Kidney epithelial cell (primary cell): Measurements from ENCODE around the gene CDH5. TPM values are rescaled to one million over a fixed set of nuclear protein-coding genes. Genes with fewer than 3 reads are reported as not detected.
"Not testable (repeated sequence)": the region's sequence is repeated elsewhere in the genome, so short reads cannot be mapped to it uniquely, and the experiment has no call there.

Source experiments
- DNase-seq: peaks from one replicate; pipeline ENCODE4 v3.0.0-alpha.2; 2010; ENCODE audit warnings: low read depth
- H3K27me3 ChIP-seq: 2 replicates; pipeline ENCODE4 v1.6.0; 2011; ENCODE audit warnings: low read length; ENCODE audit not compliant: control insufficient read depth, insufficient read depth
- H3K36me3 ChIP-seq: 2 replicates; pipeline ENCODE4 v1.5.1; 2011; ENCODE audit warnings: low read length; ENCODE audit not compliant: control insufficient read depth, insufficient read depth
- H3K4me3 ChIP-seq: 2 replicates; pipeline ENCODE4 v1.5.1; 2011; ENCODE audit warnings: low read depth, mild to moderate bottlenecking, control low read depth, low read length
- total RNA-seq: library from RNA; depleted of rRNA; stranded (reverse); fragments of >200 nt; gene quantifications from 2 replicates; pipeline ENCODE4 v1.2.3, GENCODE V29; 2015
- TF ChIP-seq, protein P1 (sequence below): IDR thresholded peaks from 2 replicates; pipeline ENCODE4 v1.5.1; 2011; ENCODE audit warnings: mild to moderate bottlenecking, moderate library complexity, low read length, control low read depth, inconsistent platforms; ENCODE audit not compliant: insufficient read depth, poor library complexity, severe bottlenecking

CDH5 gene
- total RNA-seq, 1 donor from 2014 or later = 0.67 TPM

DNA sequence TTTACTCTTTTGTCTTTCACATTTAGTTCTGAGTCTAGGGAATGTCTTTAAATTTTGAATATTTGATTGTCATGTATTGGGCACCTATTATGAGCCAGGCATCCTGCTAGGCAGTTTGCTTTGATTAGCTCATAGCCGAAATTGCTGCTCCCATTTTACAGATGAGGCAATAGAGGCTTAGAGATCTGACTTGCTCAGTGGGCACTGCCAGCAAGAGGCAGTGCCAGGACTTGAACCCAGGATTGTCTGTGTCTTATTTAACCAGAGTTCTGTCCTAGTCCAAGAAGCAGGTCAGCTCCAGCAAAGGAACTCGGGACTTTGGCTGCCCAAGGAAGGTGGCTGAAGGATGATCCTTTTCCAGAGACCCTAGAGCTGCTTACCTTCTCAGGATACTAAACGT lies 85.1 kb downstream of the CDH5 start:
- no peak overlapping the region for H3K4me3 ChIP-seq
- no peaks in the 10 kb centered on the region for H3K27me3 ChIP-seq
- H3K36me3 ChIP-seq = no peaks in the 10 kb centered on the region
- no peak for DNase-seq
- TF ChIP-seq, protein P1, sequence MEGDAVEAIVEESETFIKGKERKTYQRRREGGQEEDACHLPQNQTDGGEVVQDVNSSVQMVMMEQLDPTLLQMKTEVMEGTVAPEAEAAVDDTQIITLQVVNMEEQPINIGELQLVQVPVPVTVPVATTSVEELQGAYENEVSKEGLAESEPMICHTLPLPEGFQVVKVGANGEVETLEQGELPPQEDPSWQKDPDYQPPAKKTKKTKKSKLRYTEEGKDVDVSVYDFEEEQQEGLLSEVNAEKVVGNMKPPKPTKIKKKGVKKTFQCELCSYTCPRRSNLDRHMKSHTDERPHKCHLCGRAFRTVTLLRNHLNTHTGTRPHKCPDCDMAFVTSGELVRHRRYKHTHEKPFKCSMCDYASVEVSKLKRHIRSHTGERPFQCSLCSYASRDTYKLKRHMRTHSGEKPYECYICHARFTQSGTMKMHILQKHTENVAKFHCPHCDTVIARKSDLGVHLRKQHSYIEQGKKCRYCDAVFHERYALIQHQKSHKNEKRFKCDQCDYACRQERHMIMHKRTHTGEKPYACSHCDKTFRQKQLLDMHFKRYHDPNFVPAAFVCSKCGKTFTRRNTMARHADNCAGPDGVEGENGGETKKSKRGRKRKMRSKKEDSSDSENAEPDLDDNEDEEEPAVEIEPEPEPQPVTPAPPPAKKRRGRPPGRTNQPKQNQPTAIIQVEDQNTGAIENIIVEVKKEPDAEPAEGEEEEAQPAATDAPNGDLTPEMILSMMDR = no peak

DNA sequence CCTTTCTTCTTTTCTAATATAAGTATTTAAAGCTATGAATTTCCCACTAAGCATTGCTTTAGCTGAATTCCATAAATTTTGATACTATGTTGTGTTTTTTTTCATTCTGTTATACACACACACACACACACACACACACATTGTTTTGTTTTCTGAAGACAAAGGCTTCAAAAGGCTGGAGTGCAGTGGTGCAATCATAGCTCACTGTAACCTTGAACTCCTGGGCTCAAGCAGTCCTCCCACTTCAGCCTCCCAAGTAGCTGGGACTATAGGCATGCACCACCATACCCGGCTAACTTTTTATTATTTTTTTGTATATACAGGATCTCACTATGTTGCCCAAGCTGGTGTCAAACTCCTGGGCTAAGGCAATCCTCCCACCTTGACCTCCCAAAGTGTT lies 86.7 kb downstream of the CDH5 start:
- DNase-seq, H3K36me3 ChIP-seq, H3K4me3 ChIP-seq, H3K27me3 ChIP-seq: not testable (repeated sequence)

Other genes starting within 250 kb of the CDH5 start
- gene BEAN1, start 60.6 kb downstream of the CDH5 start, total RNA-seq = 6.7 and 8.8 TPM in 2 replicates
- 25.2 and 25.7 TPM in 2 replicates for gene TK2, start 183.4 kb downstream of the CDH5 start, total RNA-seq
- gene CKLF, start 185.9 kb downstream of the CDH5 start, total RNA-seq = 120 and 129 TPM in 2 replicates
- 4.3 and 9.0 TPM in 2 replicates for gene CMTM1, start 199.7 kb downstream of the CDH5 start, total RNA-seq
- 0.54 and 1.4 TPM in 2 replicates for gene CMTM2, start 212.8 kb downstream of the CDH5 start, total RNA-seq
- 244 and 292 TPM in 2 replicates for gene CMTM3, start 238.0 kb downstream of the CDH5 start, total RNA-seq